ENCODE results near the gene MOSPD2.

DNA sequence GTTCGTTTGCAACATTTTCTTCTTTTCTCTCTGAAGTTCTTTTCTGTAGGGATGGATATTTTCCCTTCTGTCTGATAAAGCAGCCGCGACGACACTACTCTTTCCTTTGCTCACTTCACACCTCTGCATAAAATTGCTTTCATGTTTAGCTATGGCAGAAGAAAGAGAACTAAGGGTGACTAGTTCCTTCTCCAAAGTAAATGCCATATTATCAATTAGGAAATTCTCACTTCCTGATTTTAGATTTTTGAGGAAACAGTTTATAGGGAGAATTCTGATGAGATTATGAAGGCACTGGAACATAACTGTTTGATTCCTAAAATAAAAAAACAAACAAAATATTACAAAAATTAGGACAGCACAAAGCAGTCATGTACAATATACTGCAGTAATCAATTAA, 29.6 kb upstream of the MOSPD2 start:
- no peak for TF ChIP-seq CTCF (IDR thresholded peaks at IDR 0.05)
- TF ChIP-seq POLR2A (IDR thresholded peaks at IDR 0.05): no peak
